HepG2 (cell line): ENCODE data around the gene HOXC10. TPM values are rescaled to one million over a fixed set of nuclear protein-coding genes. Genes with fewer than 3 reads are reported as not detected.
A peak's percentile ranks its signal among the peaks of the same experiment; 100 is the strongest.

Experiments used
- ARID2 ChIP-seq: sonication (generic); formaldehyde crosslinking; IDR thresholded peaks from 2 replicates; pipeline ENCODE4 v1.8.1; 2022; ENCODE audit warnings: mild to moderate bottlenecking, missing genetic modification reagents, borderline replicate concordance
- ARNT2 ChIP-seq: sonication (generic); formaldehyde crosslinking; IDR thresholded peaks from 2 replicates; pipeline ENCODE4 v1.8.0; 2022; ENCODE audit warnings: mild to moderate bottlenecking, low read depth, missing genetic modification reagents, moderate library complexity
- DRAP1 ChIP-seq: IDR thresholded peaks from 2 replicates; pipeline ENCODE4 v1.6.1; 2016; ENCODE audit warnings: missing genetic modification reagents, missing compliant biosample characterization
- E2F1 ChIP-seq: sonication (generic); formaldehyde crosslinking; IDR thresholded peaks from 2 replicates; pipeline ENCODE4 v1.5.0; 2020; ENCODE audit warnings: missing genetic modification reagents
- ETV6 ChIP-seq: sonication (generic); formaldehyde crosslinking; conservative IDR thresholded peaks from 2 replicates; pipeline ENCODE4 v1.4.0; 2020; ENCODE audit warnings: missing genetic modification reagents
- FOXK2 ChIP-seq: fragments of 450-650 bp; IDR thresholded peaks from 2 replicates; pipeline ENCODE4 v1.6.1; 2016
- KDM5B ChIP-seq: sonication (generic); formaldehyde crosslinking; IDR thresholded peaks from 2 replicates; pipeline ENCODE4 v1.4.0; 2020; ENCODE audit warnings: missing genetic modification reagents, mild to moderate bottlenecking, borderline replicate concordance
- MAFF ChIP-seq: IDR thresholded peaks from 2 replicates; pipeline ENCODE4 v1.6.1; 2011; ENCODE audit warnings: low read depth, low read length, improper control_type of control experiment
- MED8 ChIP-seq: sonication (generic); formaldehyde crosslinking; IDR thresholded peaks from 2 replicates; pipeline ENCODE4 v1.8.1; 2023; ENCODE audit warnings: mild to moderate bottlenecking, missing genetic modification reagents; ENCODE audit not compliant: insufficient replicate concordance
- MTERF4 ChIP-seq: sonication (generic); formaldehyde crosslinking; IDR thresholded peaks from 2 replicates; pipeline ENCODE4 v1.8.0; 2023; ENCODE audit warnings: mild to moderate bottlenecking, missing genetic modification reagents
- MZF1 ChIP-seq: sonication (generic); formaldehyde crosslinking; IDR thresholded peaks from 2 replicates; pipeline ENCODE4 v1.8.1; 2023; ENCODE audit warnings: mild to moderate bottlenecking, missing genetic modification reagents, borderline replicate concordance
- SNRNP70 ChIP-seq: fragments of 200-400 bp; formaldehyde crosslinking; IDR thresholded peaks from 2 replicates; pipeline ENCODE4 v1.6.1; 2017; ENCODE audit warnings: mild to moderate bottlenecking, low read depth, low read length, moderate library complexity
- ZFP91 ChIP-seq: sonication (generic); formaldehyde crosslinking; IDR thresholded peaks from 2 replicates; pipeline ENCODE4 v1.9.0; 2022; ENCODE audit warnings: missing genetic modification reagents, mild to moderate bottlenecking, borderline replicate concordance
- ZNF142 ChIP-seq: sonication (generic); formaldehyde crosslinking; IDR thresholded peaks from 2 replicates; pipeline ENCODE4 v1.4.0; 2020; ENCODE audit warnings: missing genetic modification reagents
- ZNF33A ChIP-seq: sonication (generic); formaldehyde crosslinking; IDR thresholded peaks from 2 replicates; pipeline ENCODE4 v1.5.1; 2020; ENCODE audit warnings: missing genetic modification reagents, mild to moderate bottlenecking, moderate library complexity, borderline replicate concordance
- ZNF772 ChIP-seq: sonication (generic); formaldehyde crosslinking; IDR thresholded peaks from 2 replicates; pipeline ENCODE4 v1.5.0; 2020; ENCODE audit warnings: mild to moderate bottlenecking, missing genetic modification reagents
- polyA plus RNA-seq, 8 experiments: library from polyadenylated mRNA; depleted of rRNA in 3 of 8; stranded (reverse) in 7 of 8; unstranded in 1 of 8; fragments of >200 nt; fragmentation: Illumina TruSeq in 4 of 8; extraction: Trizol in 4 of 8; gene quantifications; 2 replicates each; pipeline versions ENCODE4 v1.2.1 to v1.2.3, GENCODE V29; 2011 to 2016; ENCODE audit warnings: low read depth in 4 of 8, missing spikeins in 1 of 8, mixed read lengths in 1 of 8; ENCODE audit not compliant: insufficient read depth in 1 of 8
- total RNA-seq, 5 experiments: library from RNA; depleted of rRNA; stranded (reverse); fragments of >200 nt; fragmentation: Illumina TruSeq; extraction: Trizol; gene quantifications; 2 replicates each; pipeline ENCODE4 v1.2.3, GENCODE V29; 2016; ENCODE audit warnings: low read depth in 1 of 5

The HOXC10 gene
- total and polyA plus RNA-seq, 2 of the 13 experiments (the other 11 are each of a cell fraction or from before 2014, with no cell fraction given): not detected

- TF ChIP-seq FOXK2 (no peak), ARNT2 (no peak; the same call in 1 of the 2 replicates), ZNF142 (CRISPR knock-in tag) (peak; percentile 25; the same call in 1 of the 2 replicates), E2F1 (CRISPR knock-in tag) (no peak), SNRNP70 (no peak), ZNF33A (CRISPR knock-in tag) (no peak), ZNF772 (CRISPR knock-in tag) (peak; percentile 19; the same call in 1 of the 2 replicates), ETV6 (CRISPR knock-in tag) (no peak), MED8 (no peak), DRAP1 (CRISPR knock-in tag) (no peak), MAFF (no peak), MZF1 (CRISPR knock-in tag) (no peak), KDM5B (CRISPR knock-in tag) (peak; percentile 64; the same call in 1 of the 2 replicates), ARID2 (CRISPR knock-in tag) (0 out of 2 replicates have a peak, but pooled peaks have one; percentile 38), ZFP91 (CRISPR knock-in tag) (peak; percentile 55; the same call in 1 of the 2 replicates), MTERF4 (CRISPR knock-in tag) (0 out of 2 replicates have a peak, but pooled peaks have one; percentile 13)
These were observed 15.5 kb downstream of the HOXC10 start, which contains the start of gene HOXC9 (continued) for GRCh38 chr12:54000116-54001114.
